Measurements from ENCODE around the gene TSLP.

The TSLP gene

GRCh38 chr5:111107371-111107770, 35.9 kb downstream of the TSLP start:
- DNase-seq (ENCODE audit: low spot score) = no peak
- no peak for TF ChIP-seq CTCF (IDR thresholded peaks at IDR 0.05; ENCODE audit: extremely low read depth, insufficient read depth, missing control alignments)
- in situ Hi-C loops (cut with MboI; ENCODE audit: low pct_unique_long_range_greater_than_20kb, low sequenced_read_pairs, unreplicated experiment) = loop anchor here (25.0 kb wide), 1 partner anchor 345 kb away; no protein-coding TSS in a partner anchor

GRCh38 chr5:111111956-111112355, 40.4 kb downstream of the TSLP start:
- in situ Hi-C loops (cut with MboI; ENCODE audit: low pct_unique_long_range_greater_than_20kb, low sequenced_read_pairs, unreplicated experiment) = loop anchor here (25.0 kb wide), 1 partner anchor 350 kb away; no protein-coding TSS in a partner anchor
- no peak for TF ChIP-seq CTCF (IDR thresholded peaks at IDR 0.05; ENCODE audit: extremely low read depth, insufficient read depth, missing control alignments)
- no peak for DNase-seq (ENCODE audit: low spot score)

- no peak for DNase-seq (ENCODE audit: low spot score)
- no peak for TF ChIP-seq CTCF (IDR thresholded peaks at IDR 0.05; ENCODE audit: extremely low read depth, insufficient read depth, missing control alignments)
- in situ Hi-C loops (cut with MboI; ENCODE audit: low pct_unique_long_range_greater_than_20kb, low sequenced_read_pairs, unreplicated experiment) = loop anchor here (25.0 kb wide), 1 partner anchor 351 kb away; no protein-coding TSS in a partner anchor
Observed at GRCh38 chr5:111113678-111114077, 42.2 kb downstream of the TSLP start.

GRCh38 chr5:111115229-111115628, 43.7 kb downstream of the TSLP start:
- no peak for DNase-seq (ENCODE audit: low spot score)
- no peak for TF ChIP-seq CTCF (IDR thresholded peaks at IDR 0.05; ENCODE audit: extremely low read depth, insufficient read depth, missing control alignments)
- in situ Hi-C loops (cut with MboI; ENCODE audit: low pct_unique_long_range_greater_than_20kb, low sequenced_read_pairs, unreplicated experiment) = loop anchor here (25.0 kb wide), 1 partner anchor 353 kb away; no protein-coding TSS in a partner anchor

- TF ChIP-seq CTCF (IDR thresholded peaks at IDR 0.05; ENCODE audit: extremely low read depth, insufficient read depth, missing control alignments) = no peak
- no peak for DNase-seq (ENCODE audit: low spot score)
- in situ Hi-C loops (cut with MboI; ENCODE audit: low pct_unique_long_range_greater_than_20kb, low sequenced_read_pairs, unreplicated experiment) = loop anchor here (25.0 kb wide), 1 partner anchor 354 kb away; no protein-coding TSS in a partner anchor
Observed at GRCh38 chr5:111116550-111116949, 45.0 kb downstream of the TSLP start.

GRCh38 chr5:111117136-111117535, 45.6 kb downstream of the TSLP start:
- DNase-seq (ENCODE audit: low spot score) = no peak
- TF ChIP-seq CTCF (IDR thresholded peaks at IDR 0.05; ENCODE audit: extremely low read depth, insufficient read depth, missing control alignments) = no peak
- in situ Hi-C loops (cut with MboI; ENCODE audit: low pct_unique_long_range_greater_than_20kb, low sequenced_read_pairs, unreplicated experiment) = loop anchor here (25.0 kb wide), 1 partner anchor 355 kb away; no protein-coding TSS in a partner anchor

All from GM13977 (cell line).